Stimulated activated CD4-positive, alpha-beta T cell treated with anti-CD3 and anti-CD28 coated beads, Interleukin-12 subunit alpha, Interleukin-12 subunit beta, amount 100 ng/mL, for 4 hours (primary cell): ENCODE measurements around the gene NOL11.
"Not testable (repeated sequence)": the region's sequence is repeated elsewhere in the genome, so short reads cannot be mapped to it uniquely, and the experiment has no call there.

Experiments
- DNase-seq: peaks from one replicate; pipeline ENCODE4 v3.0.0-alpha.2; 2020

Gene NOL11

DNA sequence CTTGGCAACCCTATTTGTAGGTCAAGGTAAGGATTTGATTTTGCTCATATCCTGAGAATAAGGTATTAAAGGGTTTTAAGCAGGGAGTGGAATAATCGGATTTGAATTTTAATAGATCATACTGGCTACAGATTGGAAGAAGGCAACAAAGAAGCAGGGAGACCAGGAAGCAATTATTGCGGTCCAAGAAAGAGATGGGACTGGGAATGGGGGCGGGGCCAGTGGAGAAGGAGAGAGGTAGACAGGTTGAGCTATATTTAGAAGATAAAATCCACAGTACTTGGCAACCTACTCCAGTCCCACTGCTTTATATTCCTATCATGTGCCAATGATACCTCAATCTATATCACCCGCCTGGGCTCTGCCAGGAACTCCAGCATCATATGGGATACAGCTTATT is 5.8 kb upstream of the NOL11 start:
- DNase-seq, result no peak

GRCh38 chr17:67712375-67712774 is 5.4 kb upstream of the NOL11 start:
- no peak for DNase-seq

DNA sequence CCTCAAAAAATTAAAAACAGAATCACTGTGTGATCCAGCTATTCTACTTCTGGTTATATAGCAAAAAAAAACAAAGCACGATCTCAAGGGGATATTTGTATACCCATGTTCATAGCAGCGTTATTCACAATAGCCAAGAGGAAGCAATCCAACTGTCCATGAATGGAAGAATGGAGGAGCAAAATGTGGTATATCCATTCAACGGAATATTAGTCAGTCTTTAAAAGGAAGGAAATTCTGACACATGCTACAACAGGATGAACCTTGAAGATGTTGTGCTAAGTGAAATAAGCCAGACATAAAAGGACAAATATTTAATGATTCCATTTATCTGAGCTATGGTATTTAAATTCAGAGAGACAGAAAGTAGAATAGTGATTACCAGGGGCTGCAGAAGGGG is 4.6 kb upstream of the NOL11 start:
- no peak for DNase-seq

GRCh38 chr17:67716405-67716798 is 1.3 kb upstream of the NOL11 start:
- no peak for DNase-seq

- no peak for DNase-seq
Observed at GRCh38 chr17:67717192-67717623, 528 bp upstream of the NOL11 start.

DNA sequence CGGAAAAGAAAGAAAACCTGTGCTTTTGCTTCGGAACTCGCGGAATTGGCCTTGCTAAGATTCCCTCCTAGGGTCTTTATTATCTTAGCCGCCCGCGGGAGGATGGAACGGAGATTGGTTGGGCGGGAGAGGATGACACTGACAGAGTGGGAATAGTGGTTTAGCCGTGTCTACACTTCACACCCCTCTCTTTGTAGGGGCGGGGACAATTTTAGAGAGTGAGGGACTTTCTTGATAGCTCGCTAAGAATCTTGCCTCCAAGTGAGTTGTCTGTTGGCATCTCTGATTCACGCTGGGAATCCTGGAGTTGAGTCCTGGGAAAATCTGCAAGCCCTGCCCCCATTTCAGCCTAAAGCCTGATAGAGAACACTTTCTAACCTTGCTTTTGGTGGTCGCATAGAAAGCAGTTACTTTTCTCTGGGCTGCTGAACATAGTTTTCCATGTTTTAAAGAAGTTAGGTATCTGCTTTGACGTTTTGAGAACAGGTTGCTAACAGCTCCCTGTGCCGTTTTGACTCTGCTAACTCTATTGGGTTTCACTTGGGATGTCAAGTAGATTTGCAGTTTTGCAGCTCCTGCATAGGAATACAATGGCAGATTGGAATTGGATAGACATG is 697 bp downstream of the NOL11 start:
- DNase-seq, result peak; percentile 38

DNA sequence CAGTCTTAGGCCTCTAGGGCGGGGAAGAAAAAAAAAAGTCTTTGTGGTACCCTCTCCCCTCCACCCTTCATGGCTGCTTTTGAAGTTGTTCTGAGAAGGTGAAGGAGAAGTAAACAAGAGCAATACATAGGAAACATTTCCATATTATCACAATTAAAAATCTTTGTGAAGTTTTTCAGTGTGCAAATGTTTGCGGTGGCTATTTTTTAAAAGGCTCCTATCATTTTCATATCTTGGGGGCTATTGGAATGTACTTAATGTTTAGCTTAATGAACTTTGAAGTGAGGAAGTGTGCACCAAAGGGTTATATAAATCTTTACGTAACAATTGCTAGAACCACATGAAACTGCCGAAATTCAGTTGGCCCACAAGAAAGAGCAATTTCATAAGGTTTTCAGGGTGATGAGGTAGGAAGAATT is 7.6 kb downstream of the NOL11 start:
- DNase-seq, result no peak

- DNase-seq, result no peak
Observed at GRCh38 chr17:67725807-67726206, 8.1 kb downstream of the NOL11 start.

- not testable (repeated sequence) for DNase-seq
Observed at GRCh38 chr17:67727152-67728039, 9.7 kb downstream of the NOL11 start.

DNA sequence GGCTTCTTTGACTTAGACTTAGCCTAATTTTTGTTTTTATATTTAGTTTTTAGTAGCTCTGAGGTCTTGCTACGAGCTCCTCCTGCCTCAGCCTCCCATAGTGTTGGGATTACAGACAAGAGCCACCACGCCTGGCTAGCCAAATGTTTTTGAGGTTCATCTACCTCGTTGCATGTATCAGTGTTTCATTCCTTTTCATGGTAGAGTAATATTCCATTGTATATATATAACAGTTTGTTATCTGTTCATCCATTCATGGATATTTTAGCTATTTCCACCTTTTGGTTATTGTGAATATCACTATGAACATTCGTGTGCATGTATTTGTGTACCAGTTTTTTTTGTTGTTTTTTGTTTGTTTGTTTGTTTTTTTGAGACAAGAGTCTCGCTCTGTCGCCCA is 12.2 kb downstream of the NOL11 start:
- DNase-seq, result no peak

DNA sequence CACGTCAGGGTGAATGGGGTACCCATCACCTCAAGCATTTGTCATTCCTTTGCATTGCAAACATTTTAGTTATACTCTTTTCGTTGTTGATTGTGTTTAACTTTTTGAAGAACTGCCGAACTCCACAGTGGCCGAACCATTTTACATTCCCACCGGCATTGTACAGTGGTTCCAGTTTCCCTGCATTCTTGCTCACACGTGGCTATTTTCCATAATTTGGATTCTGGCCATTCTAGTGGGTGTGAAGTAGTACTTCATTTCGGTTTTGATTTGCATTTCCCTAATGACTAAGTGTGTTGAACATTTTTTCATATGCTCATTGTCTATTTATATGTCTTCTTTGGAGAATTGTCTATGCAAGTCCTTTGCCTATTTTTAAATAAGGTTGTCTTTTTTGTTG is 13.0 kb downstream of the NOL11 start:
- DNase-seq, result no peak

DNA sequence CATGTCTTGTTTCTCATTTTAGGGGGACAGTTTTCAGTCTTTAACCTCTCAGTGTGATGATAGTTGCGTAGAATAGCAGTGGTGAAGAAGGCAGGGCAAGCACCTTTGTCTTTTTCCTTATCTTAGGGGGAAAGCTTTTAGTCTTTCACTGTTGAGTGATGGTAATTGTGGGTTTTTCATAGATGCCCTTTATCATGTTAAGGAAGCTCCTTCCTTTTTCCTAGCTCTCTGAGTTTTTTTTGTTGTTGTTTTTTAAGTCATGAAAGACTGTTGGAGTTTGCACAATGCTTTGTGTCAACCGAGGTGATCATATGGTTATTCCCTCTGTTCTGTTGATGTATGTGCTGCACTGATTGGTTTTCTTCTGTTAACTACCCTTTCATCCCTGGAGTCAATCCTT is 15.7 kb downstream of the NOL11 start:
- DNase-seq, result no peak

GRCh38 chr17:67737145-67737544 is 19.4 kb downstream of the NOL11 start:
- DNase-seq, result no peak

GRCh38 chr17:67742025-67742424 is 24.3 kb downstream of the NOL11 start:
- no peak for DNase-seq

DNA sequence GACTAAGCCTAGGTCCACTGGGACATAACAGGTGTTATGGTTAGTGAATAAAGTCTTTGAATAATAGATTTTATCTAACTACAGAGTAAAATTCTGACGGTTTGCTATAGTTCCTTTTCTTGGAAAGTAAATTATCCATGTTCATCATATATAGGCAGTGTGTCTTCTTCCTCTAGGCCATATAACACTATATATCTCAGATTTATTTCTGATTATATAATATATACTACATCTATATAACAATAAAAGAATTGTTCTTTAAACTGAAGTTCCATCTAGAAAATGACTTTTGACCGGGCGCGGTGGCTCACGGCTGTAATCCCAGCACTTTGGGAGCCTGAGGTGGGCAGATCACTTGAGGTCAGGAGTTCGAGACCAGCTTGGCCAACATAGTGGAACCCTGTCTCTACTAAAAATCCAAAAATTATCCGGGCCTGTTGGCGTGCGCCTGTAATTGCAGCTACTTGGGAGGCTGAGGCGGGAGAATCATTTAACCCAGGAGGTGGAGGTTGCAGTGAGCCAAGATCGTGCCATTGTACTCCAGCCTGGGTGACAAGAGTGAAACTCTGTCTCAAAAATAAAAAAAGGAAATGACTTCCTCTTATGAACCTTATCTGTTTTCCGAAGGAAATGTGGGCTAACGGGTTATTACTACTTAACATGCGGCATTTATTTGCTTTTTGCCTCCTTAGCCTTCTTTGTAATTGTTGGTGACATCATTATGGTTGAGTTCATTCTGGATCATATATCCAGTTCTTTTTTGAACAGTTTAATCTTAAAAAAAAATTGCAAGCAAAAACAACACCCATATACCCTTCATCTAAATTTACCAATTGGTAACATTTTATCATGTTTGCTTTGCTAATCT is 29.2 kb downstream of the NOL11 start:
- no peak for DNase-seq

DNA sequence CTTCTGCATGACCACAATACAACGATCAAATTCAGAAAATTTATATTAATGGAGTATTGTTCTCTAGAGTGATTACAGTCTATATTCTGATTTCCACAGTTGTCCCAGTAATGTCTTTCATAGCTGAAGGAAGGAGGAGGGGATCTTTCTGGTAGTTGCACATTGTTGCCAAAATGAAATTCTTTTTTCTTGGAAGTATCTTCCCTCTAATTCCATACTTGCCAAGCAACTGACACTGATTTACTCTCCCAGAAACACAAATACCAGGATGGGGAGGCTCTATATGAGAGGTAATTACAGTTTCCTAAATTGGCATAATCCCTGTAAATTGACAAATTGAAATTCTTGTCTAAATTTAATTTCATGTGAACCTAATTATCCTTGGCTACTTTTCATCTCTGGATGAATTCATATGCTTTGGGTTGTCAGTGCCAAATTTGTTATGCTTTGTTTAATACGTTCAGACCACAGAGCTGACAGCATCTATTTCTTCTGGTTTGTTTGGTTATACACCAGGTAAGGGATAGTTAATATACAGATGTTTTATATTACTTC is 30.0 kb downstream of the NOL11 start:
- DNase-seq, result no peak

DNA sequence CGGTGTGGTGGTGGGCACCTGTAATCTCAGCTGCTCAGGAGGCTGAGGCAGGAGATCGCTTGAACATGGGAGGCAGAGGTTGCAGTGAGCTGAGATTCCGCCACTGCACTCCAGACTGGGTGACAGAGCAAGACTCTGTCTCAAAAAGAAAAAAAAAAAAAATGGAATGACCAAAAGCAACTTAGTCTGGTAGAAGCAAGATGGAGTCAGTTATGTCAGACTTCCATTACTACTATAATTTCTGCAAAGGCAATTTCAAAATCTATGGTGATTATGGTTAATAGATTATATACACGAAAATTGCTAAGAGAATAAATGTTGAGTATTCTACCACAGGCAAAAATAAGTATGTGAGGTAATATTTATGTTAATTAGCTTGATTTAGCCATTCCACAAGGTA is 32.3 kb downstream of the NOL11 start:
- DNase-seq, result no peak

GRCh38 chr17:67751101-67752074 is 33.7 kb downstream of the NOL11 start:
- DNase-seq, result no peak

DNA sequence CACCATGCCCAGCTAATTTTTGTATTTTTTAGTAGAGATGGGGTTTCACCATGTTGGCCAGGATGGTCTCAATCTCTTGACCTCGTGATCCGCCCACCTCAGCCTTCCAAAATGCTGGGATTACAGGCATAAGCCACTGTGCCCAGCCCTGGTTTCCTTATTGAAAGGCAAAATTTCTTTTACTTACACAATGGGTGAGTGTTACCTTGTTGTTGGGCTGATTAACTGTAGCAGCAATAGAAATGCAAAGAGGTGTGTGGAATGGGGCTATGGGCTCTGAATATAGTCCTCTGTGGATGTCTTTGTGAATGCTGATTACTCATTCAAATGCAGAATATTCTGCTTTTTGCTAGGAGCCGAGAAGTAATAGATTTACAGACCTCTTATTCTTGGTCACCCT is 34.4 kb downstream of the NOL11 start:
- not testable (repeated sequence) for DNase-seq

DNA sequence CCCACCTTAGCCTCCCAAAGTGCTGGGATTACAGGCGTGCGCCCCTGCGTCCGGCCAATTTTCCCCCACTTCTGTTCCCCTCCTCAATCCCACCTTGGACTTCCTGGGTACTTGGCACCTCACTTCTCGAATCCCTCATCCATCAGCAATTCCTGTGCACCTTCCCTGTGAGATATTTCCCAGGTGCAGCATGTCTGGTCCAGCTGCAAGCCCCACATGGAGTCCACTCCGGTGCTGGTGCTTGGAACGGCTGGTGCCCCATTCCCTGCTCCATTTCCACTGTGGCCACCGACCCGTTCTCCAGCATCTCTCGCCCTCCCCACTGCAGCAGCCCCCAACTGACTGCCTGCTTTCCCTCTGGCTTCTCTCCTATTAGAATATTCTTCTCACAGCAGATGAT is 35.3 kb downstream of the NOL11 start:
- DNase-seq, result no peak

DNA sequence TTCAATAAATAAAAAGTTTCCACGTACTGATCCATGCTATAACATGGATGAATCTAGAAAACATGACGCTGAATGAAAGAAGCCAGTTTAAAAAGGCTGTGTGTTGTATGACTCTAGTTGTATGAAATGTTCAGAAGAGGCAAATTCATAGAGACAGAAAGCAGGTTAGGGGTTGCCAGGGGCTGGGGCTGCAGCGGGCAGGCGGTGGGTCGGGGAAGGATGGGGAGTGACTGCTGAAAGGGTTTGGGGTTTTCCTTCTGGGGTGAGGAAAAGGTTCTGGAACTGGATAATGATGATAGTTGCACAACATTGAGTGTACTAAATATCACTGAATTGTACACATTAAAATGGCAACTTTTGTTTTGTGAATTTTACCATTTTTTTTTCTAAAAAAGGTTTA is 36.3 kb downstream of the NOL11 start:
- no peak for DNase-seq

GRCh38 chr17:67754686-67755085 is 37.0 kb downstream of the NOL11 start:
- not testable (repeated sequence) for DNase-seq
